HG03060 (cell line): ENCODE measurements around the gene ANGPTL2.

ENCODE experiments used
- ATAC-seq: cut with Tn5 transposase; IDR thresholded peaks from one replicate; pipeline ENCODE4 v1.9.1; 2021; ENCODE audit warnings: low read depth, moderate number of reproducible peaks; ENCODE audit not compliant: unreplicated experiment

ANGPTL2 gene

GRCh38 chr9:127056446-127056845, 66.0 kb downstream of the ANGPTL2 start:
- no peak for ATAC-seq

DNA sequence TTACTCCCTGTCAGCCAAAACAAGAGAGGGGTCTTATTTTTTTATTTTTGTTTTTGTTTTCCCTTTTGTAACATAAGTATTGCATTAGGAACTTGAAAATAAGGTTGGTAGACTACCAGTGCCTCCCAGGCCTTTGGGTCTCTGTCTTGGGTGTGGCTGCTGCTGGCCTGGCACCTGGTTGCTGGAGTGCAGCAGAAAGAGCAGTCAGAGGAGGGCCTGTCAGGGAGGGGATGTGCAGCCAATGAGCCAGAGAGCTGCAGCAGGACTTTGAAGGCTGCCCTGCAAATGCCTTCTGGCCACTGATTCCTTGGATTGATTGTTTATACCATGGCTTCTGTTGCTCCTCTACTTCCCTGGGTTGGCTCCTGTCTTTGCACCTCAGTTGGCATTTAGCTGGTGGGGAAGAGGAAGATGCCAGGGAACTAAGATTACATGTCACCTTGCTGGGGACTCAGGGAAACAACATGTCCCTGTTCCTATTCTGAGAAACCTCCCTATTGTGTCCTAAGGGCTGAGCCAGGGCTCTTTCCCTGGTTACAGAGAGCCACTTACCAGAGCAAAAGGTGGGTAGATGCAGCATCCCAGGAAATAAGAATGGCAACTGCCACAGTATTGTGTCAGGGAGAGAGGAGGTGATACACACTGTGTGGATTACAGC, 66.6 kb downstream of the ANGPTL2 start:
- ATAC-seq = no peak

- no peak for ATAC-seq
These were observed 68.5 kb downstream of the ANGPTL2 start for GRCh38 chr9:127053960-127054359.

DNA sequence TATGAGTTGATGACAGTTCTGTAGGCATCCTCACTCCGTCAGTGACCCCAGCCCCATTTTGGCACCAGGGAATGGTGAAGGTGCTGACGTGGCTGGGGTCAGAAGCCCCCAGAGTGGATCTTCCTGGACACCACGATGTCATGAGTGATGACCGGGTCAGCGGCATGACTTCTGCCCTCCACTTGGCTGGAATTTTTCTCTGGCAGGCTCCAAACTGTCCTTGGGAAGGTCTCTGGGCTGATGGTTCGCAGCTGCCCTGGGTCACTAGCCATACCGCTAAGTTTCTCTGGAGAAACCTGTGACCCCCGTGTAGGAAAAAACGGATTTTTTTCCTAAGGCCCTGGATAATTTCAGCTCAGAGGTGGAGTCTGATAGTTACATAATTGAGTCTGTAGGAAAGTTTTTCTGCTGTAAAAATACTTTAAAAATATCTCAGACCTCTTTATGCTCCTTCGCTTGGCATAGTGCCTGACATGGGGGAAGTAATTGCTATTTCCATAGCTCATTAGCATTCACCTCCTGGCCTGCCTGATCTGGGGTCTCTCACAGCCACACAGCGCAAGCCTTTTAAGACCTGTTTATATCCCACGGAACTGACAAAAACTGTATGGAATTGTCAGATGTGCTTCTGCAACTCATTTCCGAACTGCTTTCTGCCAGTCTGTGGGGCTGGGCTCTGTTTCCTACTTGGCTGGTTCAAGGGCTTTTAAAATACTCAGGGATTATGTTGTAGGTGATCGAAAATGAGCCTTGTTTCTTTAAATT, 69.2 kb downstream of the ANGPTL2 start:
- no peak for ATAC-seq

- ATAC-seq = no peak
These were observed 70.4 kb downstream of the ANGPTL2 start for GRCh38 chr9:127051881-127052595.

GRCh38 chr9:127050591-127051001, 71.8 kb downstream of the ANGPTL2 start:
- no peak for ATAC-seq

DNA sequence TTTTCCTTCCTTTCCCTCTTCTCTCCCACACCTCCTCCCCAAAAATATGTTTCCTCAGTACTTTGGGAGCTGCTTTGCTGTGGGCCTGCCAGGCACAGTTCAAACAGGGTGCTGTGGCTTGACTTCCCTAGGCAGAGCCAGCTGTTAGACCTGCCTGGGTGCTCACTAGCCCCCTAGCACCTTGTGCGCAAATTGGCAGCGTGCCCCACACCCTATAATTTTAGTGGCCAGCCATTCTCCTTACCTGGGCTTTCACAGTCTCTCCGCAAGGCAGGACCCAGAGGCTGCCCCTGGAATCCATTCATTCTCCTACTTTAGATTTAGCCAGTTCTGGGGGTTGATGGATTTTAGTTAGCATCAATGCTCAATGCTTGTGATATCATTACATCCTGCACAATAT, 72.3 kb downstream of the ANGPTL2 start:
- ATAC-seq = no peak

GRCh38 chr9:127049581-127049980, 72.9 kb downstream of the ANGPTL2 start:
- ATAC-seq = no peak

DNA sequence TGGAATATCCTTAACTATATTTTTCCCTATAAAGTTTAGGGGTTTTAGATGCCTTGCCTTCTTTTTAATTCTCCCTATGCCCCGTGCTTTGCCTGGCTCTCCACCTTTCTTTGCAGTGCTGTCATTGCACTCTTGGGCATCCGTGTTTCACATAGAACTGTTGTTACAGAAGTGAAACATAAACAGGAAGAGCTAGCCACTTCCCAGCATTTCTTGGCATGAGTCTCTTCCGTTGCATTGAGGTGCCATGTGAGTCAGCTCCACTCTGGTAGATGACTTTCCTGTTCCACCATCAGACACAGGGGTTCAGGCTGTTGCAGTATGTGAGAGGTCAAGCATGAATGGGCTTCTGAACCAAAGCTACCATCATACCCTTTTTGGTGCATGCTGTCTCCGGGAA, 73.4 kb downstream of the ANGPTL2 start:
- ATAC-seq = no peak

DNA sequence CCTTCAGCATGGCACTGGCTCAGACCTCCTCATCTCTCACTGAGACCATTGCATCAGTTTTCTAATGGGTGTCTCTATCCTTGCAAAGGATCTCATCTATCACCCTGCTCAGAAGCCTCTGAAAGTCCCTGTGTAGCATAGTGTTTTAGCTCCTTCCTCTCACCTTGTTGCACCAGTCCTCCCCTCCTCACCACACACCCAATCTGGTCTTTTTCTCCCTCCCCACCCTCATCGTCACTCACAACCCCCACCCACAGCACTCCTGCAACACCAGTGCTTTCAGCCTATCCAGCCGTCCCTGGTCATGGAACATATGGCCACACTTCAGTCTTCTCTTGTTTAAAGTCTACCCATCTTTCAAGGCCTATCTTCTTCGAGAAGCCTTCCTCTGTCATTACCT, 74.5 kb downstream of the ANGPTL2 start:
- ATAC-seq = no peak

GRCh38 chr9:127045148-127045547, 77.3 kb downstream of the ANGPTL2 start:
- ATAC-seq = no peak

GRCh38 chr9:127039492-127039891, 82.9 kb downstream of the ANGPTL2 start:
- ATAC-seq = no peak

DNA sequence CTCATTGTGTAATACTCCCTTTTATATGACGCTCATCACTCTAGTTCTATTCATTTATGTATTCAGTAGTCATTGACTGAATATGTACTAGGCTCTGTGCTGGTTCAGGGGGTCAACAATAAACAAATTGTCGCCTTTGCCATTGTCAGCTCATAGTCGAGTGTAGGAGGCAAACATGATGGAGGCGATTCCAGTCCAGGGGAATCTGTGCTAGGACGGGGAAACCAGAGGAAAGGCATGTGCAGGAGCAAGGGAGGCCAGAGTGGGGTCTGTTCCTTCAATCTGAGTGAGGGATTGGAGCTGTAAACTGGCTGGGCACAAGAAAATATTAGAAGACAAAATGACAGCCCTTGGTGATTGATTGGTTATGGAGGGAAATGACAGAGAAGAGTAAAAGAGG, 83.9 kb downstream of the ANGPTL2 start:
- ATAC-seq = no peak
